Nephron (organoid): ENCODE measurements around the gene YJEFN3.

ENCODE experiments used
- H3K27ac Mint-ChIP-seq, 3 experiments: 2 replicates each; pipeline ENCODE4 v1.8.0; 2020; ENCODE audit warnings: mixed read lengths in 3 of 3, mild to moderate bottlenecking in 2 of 3, moderate library complexity in 1 of 3
- H3K27me3 Mint-ChIP-seq: 2 replicates; pipeline ENCODE4 v1.8.0; 2021; ENCODE audit warnings: low read depth, mild to moderate bottlenecking, moderate library complexity, mixed read lengths
- H3K36me3 Mint-ChIP-seq: 2 replicates; pipeline ENCODE4 v1.8.0; 2020; ENCODE audit warnings: low read depth, mixed read lengths
- H3K4me1 Mint-ChIP-seq: 2 replicates; pipeline ENCODE4 v1.8.0; 2020; ENCODE audit warnings: mixed read lengths
- H3K4me3 Mint-ChIP-seq, 3 experiments: 2 replicates each; pipeline ENCODE4 v1.8.0; 2020; ENCODE audit warnings: mild to moderate bottlenecking in 3 of 3, mixed read lengths in 3 of 3, moderate library complexity in 2 of 3
- H3K9me3 Mint-ChIP-seq: 2 replicates; pipeline ENCODE4 v1.8.0; 2020; ENCODE audit warnings: mixed read lengths
- TF ChIP-seq, protein P1 (sequence below), 3 experiments: fragments of 200-600 bp; sonication (generic); IDR thresholded peaks; one replicate each; pipeline ENCODE4 v1.5.0; 2021; ENCODE audit warnings: antibody characterized with exemption in 3 of 3; ENCODE audit not compliant: unreplicated experiment in 3 of 3

YJEFN3 gene

DNA sequence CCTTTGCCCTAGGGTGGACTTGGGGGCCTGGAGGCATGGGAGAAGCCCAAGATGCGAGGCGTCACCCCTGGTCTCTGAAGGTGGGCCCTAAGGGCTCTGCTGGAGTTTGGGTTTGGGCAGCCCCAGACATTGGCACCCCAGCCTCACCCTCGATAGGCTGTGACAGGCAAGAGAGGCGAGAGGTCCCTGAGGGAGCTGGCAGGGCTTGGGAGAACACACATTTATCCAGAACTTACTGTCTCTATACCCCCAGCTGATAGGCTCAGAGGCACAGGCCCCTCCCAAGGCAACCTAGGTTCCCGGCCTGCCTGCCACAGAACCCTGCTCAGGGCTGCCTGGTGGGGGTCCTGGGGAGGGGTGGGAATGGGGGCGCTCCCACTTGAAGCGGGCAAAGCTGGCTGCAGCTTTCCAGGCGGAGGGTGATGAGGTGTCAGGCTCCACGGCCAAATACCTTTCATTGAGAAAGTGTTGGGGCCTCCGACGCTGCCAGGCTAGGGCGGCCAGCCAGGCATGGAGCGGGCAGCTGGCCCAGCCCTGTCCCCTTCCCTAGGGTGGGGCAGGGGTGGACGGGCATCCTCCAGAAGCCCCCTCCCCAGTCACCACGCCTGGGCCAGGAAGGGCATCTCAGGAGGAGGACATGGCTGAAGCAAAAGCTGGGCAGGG lies 19.1 kb downstream of the YJEFN3 start:
- Mint-ChIP-seq H3K4me3 (no peak overlapping the region), H3K9me3 (no peaks in the 10 kb centered on the region), H3K27ac (no peak overlapping the region), H3K27me3 (peaks cover 5% of the 10 kb centered on the region), H3K36me3 (no peaks in the 10 kb centered on the region), H3K4me1 (peaks cover 16% of the 10 kb centered on the region)
- TF ChIP-seq, protein P1, sequence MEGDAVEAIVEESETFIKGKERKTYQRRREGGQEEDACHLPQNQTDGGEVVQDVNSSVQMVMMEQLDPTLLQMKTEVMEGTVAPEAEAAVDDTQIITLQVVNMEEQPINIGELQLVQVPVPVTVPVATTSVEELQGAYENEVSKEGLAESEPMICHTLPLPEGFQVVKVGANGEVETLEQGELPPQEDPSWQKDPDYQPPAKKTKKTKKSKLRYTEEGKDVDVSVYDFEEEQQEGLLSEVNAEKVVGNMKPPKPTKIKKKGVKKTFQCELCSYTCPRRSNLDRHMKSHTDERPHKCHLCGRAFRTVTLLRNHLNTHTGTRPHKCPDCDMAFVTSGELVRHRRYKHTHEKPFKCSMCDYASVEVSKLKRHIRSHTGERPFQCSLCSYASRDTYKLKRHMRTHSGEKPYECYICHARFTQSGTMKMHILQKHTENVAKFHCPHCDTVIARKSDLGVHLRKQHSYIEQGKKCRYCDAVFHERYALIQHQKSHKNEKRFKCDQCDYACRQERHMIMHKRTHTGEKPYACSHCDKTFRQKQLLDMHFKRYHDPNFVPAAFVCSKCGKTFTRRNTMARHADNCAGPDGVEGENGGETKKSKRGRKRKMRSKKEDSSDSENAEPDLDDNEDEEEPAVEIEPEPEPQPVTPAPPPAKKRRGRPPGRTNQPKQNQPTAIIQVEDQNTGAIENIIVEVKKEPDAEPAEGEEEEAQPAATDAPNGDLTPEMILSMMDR (IDR thresholded peaks at IDR 0.05; ENCODE audit: unreplicated experiment in 3 of 3) = no peak

DNA sequence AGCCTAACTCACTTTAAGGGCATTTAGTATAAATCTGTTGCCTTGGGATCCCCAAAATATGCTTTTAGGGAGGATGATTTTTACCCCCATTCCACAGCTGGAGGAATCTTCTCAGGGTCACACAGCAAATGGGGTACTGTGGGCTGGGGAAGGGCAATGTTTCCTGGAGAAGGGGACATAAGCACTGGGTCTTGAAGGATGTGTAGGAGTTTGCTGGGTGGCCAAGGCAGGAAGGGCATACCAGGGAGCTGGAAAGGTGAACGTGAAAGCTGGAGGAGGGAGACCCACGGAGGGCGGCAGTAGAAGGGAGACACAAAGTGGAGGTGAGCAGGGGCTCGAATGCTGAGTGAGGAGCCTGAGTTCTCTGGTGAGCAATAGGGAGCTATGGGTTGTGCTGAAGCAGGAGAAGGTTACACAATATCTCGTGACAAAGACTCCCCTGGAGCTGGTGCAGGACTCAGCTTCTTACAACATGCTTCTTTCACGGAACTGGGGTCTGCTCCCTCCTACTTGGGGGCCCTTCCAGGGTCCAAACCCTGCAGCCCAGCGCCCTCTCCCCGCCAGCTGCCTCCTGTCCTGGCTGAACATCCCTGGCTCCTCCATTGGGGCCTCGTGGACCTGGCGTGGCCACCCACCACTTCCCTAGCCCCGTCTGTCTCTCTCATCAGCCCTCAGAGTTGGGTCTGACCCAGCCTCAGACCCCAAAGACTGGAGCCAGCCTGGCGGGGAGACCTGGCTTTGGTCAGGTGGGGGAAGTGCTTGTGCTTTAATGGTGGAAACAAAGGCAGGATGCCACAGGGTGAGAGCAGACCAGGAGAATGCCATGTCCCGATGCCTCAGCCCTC lies 20.4 kb downstream of the YJEFN3 start:
- Mint-ChIP-seq H3K9me3 (no peaks in the 10 kb centered on the region), H3K4me1 (peaks cover 16% of the 10 kb centered on the region), H3K36me3 (no peaks in the 10 kb centered on the region), H3K4me3 (no peak overlapping the region), H3K27me3 (peaks cover 5% of the 10 kb centered on the region), H3K27ac (peak overlapping the region in 2 of 3 experiments; percentile 8 to 26)
- TF ChIP-seq, protein P1 (IDR thresholded peaks at IDR 0.05; ENCODE audit: unreplicated experiment in 3 of 3) = no peak

DNA sequence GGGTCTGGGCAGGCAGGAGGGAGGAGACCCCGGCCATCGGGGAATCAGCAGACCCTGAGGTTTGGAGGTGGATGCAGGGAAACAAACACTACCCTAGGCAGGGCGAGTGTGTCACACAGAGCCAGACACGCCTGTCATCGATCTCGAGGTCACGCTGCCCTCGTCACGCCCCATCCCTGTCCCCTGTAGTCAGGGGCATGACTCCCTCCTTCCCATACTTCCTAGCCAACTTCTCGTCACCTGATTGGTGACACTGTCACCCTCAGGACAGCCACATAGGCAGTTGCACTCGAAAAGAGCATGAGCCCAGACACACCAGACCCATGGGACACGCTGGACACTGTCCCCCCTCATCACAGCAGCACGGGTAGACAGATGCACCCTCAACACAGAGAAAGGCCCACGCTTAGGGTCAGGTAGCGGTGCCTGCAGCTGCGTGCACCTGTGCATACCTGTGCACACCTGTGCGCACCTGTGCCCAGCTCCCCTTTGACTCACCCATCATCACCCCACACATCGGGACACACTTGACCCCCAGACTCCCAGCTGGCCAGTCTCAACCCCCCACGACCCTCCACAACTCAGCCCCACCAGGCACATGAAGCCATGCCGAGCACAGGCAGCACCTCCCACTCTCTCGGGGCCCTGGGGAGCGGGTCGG lies 21.2 kb downstream of the YJEFN3 start:
- TF ChIP-seq, protein P1 (IDR thresholded peaks at IDR 0.05; ENCODE audit: unreplicated experiment in 3 of 3) = no peak

DNA sequence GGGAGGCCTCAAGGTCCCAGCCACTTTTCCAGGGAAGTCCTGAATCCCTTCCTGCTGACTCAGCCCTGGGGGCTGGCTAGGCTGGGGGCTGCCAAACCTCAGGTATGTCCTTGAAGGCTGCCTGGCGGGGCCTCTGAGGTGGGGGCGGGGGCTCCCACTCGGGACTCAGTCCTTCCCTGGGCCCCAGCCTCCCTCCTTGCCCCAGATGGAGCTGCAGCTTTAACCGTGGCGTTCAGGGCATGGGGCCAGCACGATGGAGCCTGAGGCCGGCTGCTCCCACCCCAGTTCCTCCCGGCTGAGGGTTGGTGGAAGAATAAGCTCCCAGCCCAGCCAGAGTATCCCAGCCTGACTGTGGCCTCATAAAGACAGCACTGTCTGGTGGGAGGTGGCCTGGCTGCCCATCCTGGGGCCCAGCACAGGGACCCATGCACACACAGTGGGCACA lies 21.8 kb downstream of the YJEFN3 start:
- Mint-ChIP-seq H3K27me3 (peaks cover 5% of the 10 kb centered on the region), H3K4me1 (peaks cover 16% of the 10 kb centered on the region), H3K27ac (peak overlapping the region in 1 of 3 experiments; percentile 66), H3K9me3 (no peaks in the 10 kb centered on the region), H3K4me3 (no peak overlapping the region), H3K36me3 (no peaks in the 10 kb centered on the region)
- TF ChIP-seq, protein P1 (IDR thresholded peaks at IDR 0.05; ENCODE audit: unreplicated experiment in 3 of 3) = no peak

More for the DNA sequence above, 21.2 kb downstream of the YJEFN3 start:
- Mint-ChIP-seq H3K4me1 (peaks cover 16% of the 10 kb centered on the region), H3K9me3 (no peaks in the 10 kb centered on the region), H3K27ac (peak overlapping the region in 2 of 3 experiments; percentile 26 to 42), H3K36me3 (no peaks in the 10 kb centered on the region), H3K4me3 (no peak overlapping the region), H3K27me3 (peaks cover 5% of the 10 kb centered on the region)

DNA sequence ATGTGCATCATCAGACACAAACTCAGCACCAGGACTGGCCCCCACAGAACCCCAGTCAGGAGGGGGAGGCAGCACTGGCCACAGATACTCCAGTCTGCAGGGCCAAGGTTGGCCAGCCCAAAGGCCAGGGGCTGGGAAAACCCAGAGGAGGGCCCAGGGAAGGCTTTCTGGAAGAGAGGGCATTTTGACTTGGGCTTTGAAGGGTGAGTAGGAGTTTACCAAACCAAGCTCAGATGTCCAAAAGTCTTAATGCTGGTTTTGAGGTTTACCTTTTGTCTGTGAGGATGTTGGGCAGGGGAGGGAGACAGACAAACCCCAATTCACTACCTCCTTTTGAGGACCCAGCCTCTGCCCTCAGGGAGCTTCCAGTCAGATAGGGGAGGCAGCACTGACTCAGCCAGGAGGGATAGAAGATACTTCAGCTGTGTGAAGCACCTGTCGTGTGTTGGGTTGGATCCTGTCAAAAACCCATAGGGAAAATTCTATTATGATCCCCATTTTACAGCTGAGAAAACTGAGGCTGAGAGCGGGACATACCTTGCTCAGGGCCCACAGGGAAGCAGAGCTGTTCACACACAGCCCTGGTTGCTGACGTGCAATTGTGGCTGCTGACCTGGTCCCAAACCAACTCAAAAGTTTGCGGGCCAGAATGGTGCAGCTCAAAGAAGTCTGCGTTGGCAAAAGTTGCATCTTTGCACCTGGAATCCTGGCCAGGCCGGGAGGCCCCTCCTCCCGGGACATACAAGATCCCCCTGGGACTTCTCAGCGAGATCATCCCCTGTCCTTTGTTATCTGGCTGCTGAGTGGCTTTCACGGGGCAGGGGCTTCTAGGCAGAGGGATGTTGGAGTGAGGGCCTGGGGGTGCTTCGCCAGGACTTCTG lies 22.5 kb downstream of the YJEFN3 start:
- TF ChIP-seq, protein P1 (IDR thresholded peaks at IDR 0.05; ENCODE audit: unreplicated experiment in 3 of 3) = no peak
- Mint-ChIP-seq H3K27ac (peak overlapping the region in 1 of 3 experiments; percentile 66), H3K4me1 (peaks cover 16% of the 10 kb centered on the region), H3K36me3 (no peaks in the 10 kb centered on the region), H3K9me3 (no peaks in the 10 kb centered on the region), H3K27me3 (peaks cover 5% of the 10 kb centered on the region), H3K4me3 (no peak overlapping the region)
